T-helper 2 cell (primary cell): ENCODE data around the gene RIMS4.
"Not testable (repeated sequence)": the region's sequence is repeated elsewhere in the genome, so short reads cannot be mapped to it uniquely, and the experiment has no call there.

Experiments
- DNase-seq, 5 experiments: peaks; one replicate each; pipeline versions ENCODE4 v3.0.0 to v3.0.0-alpha.2; 2012 to 2022

The RIMS4 gene

GRCh38 chr20:44830523-44830922 lies 20.2 kb upstream of the RIMS4 start:
- no peak for DNase-seq

GRCh38 chr20:44829688-44830087 lies 19.3 kb upstream of the RIMS4 start:
- no peak for DNase-seq

- DNase-seq, result no peak
Measured at GRCh38 chr20:44828640-44829039, 18.3 kb upstream of the RIMS4 start.

GRCh38 chr20:44827401-44827800 lies 17.1 kb upstream of the RIMS4 start:
- no peak for DNase-seq

GRCh38 chr20:44821576-44821975 lies 11.2 kb upstream of the RIMS4 start:
- DNase-seq, result not testable (repeated sequence)

- no peak for DNase-seq
Measured at GRCh38 chr20:44819936-44820335, 9.6 kb upstream of the RIMS4 start.

- no peak for DNase-seq
Measured at GRCh38 chr20:44817143-44817910, 7.0 kb upstream of the RIMS4 start.

GRCh38 chr20:44814937-44815336 lies 4.6 kb upstream of the RIMS4 start:
- DNase-seq, result no peak

- no peak for DNase-seq
Measured at GRCh38 chr20:44811150-44811685, 872 bp upstream of the RIMS4 start.

- DNase-seq, result peak in 1 of 5 experiments; percentile 3
Measured at GRCh38 chr20:44810061-44810390, 320 bp downstream of the RIMS4 start.

GRCh38 chr20:44809380-44810060 lies 826 bp downstream of the RIMS4 start:
- no peak for DNase-seq

GRCh38 chr20:44807684-44808056 lies 2.7 kb downstream of the RIMS4 start:
- no peak for DNase-seq

- DNase-seq, result no peak
Measured at GRCh38 chr20:44807051-44807683, 3.2 kb downstream of the RIMS4 start.

GRCh38 chr20:44805979-44806620 lies 4.2 kb downstream of the RIMS4 start:
- DNase-seq, result no peak

GRCh38 chr20:44805335-44805978 lies 4.9 kb downstream of the RIMS4 start:
- DNase-seq, result no peak

GRCh38 chr20:44803383-44803941 lies 6.9 kb downstream of the RIMS4 start:
- no peak for DNase-seq

- DNase-seq, result no peak
Measured at GRCh38 chr20:44802702-44803101, 7.6 kb downstream of the RIMS4 start.

GRCh38 chr20:44800391-44801046 lies 9.8 kb downstream of the RIMS4 start:
- DNase-seq, result no peak

- DNase-seq, result no peak
Measured at GRCh38 chr20:44799691-44800090, 10.7 kb downstream of the RIMS4 start.

- DNase-seq, result no peak
Measured at GRCh38 chr20:44796758-44797457, 13.4 kb downstream of the RIMS4 start.

- no peak for DNase-seq
Measured at GRCh38 chr20:44796311-44796710, 14.0 kb downstream of the RIMS4 start.
